T-helper 1 cell (primary cell): Measurements from ENCODE around the gene CCT5.
A peak's percentile ranks its signal among the peaks of the same experiment; 100 is the strongest.

Experiments used
- DNase-seq, 5 donors: peaks; one replicate each; pipeline ENCODE4 v3.0.0-alpha.2; 2012 to 2020
- total RNA-seq, 4 donors: gene quantifications; one replicate each; lab custom pipeline; 2026; lab: John Stamatoyannopoulos, UW

The CCT5 gene
- total RNA-seq: 48.5 to 88.1 (median 67.4) reads per million in 4 donors

DNA sequence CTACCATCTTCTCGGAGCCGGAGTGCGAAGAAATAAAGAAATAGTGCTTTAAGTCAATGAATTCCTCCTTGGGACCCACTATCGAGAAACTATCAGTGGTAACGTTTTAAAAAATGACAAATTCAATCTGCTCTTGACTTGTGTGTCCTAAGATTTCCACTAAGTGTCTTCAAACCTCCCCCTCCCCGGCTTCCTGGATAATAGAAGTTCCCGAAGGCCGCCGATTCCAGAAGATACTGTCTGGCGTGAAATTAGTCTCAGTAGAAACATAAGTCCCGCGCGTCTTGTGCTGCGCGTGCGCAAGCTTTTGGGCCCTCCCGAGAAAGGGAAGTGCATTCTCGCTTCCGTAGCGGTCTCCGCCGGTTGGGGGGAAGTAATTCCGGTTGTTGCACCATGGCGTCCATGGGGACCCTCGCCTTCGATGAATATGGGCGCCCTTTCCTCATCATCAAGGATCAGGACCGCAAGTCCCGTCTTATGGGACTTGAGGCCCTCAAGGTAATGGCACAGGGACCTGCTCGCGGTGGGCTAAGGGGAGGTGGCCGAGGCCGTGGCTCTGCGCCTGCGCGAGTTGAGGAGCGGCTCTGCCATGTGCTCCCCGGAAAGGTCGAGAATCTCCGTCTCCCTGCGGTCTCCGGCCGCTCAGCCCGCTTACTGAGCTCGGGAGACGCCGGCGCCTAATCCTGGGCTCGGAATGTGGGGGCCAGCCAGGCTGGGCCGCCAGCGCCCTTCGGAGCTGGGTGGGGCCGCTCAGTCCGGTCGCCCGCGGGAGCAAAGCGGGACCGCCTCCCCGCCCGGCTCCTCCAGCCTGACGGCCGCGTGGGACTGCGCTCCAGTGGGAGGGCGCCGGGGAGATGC, at the start of gene CCT5:
TSS of gene CCT5 (plus strand) at position 333 of the 858 bp plus-strand sequence. CDS start at position 394, 61 bp downstream.
- DNase-seq: peak; percentile 82 to 96 (median 87)

DNA sequence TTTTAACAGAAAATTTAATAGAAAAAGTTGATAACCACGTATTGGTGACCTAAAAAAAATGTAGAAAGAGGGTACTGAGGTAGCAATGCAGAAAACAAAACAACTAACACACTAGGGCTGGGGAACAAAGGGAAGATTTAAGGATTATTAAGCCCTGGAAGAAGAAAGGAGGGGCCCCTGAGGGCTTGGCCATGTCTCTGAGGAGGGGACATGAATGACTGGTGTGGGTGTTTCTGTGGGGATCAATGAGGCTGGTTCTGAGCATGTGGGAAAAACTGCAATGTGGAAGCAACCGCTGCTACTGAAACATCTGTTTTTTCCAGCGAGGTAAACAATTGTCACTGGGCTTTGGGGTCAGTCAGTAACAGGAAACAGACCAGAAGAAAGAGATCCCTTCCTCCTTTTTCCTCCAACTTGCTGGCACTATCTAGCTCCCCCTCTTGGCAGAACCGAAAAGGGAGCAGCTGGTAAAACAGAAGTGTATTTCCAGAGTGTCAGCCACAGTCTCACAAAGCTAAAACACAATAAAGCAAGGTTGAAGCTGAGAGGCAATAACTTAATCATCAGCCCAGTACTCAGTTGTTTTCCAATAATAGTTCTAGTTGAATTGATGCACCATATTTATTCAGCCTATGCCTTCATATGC, 48.7 kb upstream of the CCT5 start:
- DNase-seq: no peak

DNA sequence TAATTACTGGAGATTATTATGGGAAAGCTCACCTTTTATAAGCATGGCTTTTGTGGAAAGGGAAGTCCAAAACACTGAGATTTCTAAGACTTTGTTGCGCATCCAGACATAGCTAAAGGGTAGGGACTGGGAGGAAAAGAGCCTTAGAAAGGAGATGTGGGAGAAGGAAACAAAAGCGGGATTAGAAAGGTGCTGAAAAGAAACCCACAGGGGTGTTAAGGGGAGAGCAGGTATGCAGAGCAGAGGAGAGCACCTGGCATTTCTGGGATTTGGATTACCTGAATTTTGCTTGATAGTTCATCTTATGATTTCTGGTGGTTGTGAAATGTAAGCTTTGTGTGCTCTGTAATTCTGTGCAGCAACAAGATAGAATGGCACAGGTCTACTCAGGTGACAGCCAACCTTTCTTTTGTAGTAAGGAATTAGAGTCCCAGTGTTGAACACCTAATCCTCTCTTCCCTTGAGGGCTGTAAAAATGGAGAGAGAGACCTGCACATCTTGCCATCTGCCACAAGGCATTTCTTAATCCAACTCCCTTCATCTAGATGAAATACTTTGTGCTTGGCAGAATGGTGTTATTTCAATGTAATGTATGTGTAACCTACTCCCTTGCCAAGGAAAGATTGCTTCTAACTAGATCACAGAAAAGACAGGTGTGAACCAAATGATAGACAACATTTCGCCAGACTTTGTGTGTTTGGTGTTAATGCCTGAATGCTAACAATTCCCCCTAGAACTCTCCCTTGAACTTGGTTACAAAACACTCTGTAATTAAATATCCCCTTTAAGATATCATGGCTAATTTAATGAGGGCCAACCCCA, 47.8 kb upstream of the CCT5 start:
- no peak for DNase-seq

- no peak for DNase-seq
Measured at GRCh38 chr5:10209004-10209403, 41.1 kb upstream of the CCT5 start.

DNA sequence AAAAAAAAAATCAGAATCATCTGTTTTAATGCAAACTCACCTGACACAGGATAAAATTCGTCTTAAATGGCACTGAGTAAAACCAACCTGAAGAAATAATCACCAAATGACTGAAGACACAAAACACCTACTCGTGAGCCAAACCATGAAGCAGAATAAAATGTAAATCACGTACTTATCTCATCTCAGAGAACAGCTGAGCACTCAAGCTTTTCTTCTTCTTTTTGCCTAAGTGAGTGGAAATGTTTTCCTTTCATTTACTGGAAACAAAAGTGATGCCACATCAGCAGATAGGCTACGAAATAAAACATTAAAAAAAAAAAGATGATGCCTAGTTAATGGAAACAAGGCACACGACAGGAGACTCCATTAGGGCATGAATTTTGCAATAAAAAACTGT, 36.8 kb upstream of the CCT5 start:
- no peak for DNase-seq

DNA sequence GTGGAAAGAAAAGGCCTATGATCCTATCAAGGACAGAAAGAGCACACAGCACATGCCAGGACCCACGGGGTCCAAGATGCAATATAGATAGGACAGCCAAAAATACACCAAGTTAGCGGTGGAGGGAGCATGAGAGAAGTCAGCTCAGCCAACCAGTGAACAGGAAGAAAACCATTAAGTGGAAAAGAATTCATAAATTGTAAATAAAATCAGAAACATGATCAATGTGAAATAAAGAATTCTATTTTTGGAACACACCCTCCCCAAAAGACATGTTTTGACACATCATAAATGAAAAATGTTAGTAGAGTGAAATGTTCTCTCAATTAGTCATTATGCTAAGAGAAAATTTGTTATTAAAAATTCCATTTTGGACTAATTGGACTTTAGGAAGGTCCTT, 36.0 kb upstream of the CCT5 start:
- no peak for DNase-seq

DNA sequence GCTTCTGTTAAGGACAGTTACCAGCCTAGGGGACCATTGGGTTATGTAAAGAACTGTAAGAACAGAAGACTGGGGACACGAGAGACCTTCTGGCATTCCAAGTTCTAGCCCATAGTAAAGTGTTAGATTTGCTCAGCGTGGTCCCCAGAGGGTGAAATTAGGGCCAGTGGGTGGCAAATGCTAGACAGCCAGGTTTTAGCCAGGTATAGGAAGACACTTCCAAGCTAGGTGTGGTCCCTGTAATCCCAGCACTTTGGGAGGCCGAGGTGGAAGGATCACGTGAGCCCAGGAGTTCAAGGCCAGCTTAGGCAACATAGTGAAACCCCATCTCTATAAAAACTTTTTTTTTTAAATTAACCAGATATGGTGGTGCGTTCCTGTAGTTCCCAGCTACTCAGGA, 34.7 kb upstream of the CCT5 start:
- no peak for DNase-seq

GRCh38 chr5:10216107-10216506, 34.0 kb upstream of the CCT5 start:
- DNase-seq: no peak

DNA sequence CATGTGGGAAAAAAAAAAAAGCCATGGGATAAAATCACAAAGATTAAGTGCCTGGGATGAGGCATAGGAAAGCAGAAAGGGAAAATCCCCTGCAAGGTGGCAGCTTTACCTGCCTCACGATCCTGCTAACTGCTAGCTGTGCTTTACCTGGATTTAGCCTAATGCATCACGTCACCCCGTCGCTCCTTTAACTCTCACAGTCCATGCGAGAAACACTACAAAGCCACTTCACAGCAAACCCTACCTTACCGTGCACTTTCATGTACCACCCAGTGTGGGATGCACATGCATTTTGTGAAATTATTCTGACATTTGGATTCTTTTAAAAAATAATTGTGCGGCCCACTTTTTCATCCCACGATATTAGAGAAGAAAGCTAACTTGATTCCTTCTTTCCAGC, 31.4 kb upstream of the CCT5 start:
- DNase-seq: no peak

DNA sequence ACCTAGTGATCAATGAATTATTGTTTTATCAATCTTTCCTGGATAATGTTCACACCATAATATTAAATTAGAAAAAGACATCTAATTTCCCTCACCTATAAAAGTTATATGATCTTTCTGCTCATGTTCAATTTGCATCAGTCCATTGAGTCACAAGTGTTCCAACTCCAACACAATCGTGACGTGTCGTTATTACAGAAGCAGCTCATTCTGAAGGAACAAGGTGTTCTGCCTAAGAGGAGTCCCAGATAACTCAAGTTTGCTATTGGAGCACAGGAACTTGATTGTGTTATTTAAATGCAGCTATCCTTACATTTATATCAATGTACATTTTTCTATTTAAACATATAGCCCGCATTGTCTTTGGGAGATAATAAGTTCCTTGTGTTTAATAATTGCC, 31.0 kb upstream of the CCT5 start:
- no peak for DNase-seq

GRCh38 chr5:10220248-10220647, 29.8 kb upstream of the CCT5 start:
- DNase-seq: no peak

- no peak for DNase-seq
Measured at GRCh38 chr5:10222326-10222725, 27.8 kb upstream of the CCT5 start.

DNA sequence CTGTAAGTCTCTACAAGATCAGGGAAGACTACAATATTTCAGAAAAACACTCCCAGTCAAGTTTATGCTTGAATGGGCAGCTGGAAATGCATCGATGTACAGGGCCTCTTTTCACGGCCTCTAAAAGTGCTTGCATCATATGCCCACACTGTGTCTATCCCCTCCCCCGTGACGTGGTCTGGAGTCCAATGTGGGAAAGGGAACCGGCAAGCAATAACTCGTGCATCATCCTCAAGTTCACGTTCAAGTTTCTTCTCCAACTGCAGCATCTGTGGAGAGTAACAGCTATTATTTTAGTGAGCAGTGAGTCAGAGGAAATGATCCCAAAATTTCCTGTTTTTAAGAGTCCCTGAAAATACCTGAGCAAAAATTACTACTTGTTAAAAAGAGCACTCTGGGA, 22.7 kb upstream of the CCT5 start:
- DNase-seq: no peak

DNA sequence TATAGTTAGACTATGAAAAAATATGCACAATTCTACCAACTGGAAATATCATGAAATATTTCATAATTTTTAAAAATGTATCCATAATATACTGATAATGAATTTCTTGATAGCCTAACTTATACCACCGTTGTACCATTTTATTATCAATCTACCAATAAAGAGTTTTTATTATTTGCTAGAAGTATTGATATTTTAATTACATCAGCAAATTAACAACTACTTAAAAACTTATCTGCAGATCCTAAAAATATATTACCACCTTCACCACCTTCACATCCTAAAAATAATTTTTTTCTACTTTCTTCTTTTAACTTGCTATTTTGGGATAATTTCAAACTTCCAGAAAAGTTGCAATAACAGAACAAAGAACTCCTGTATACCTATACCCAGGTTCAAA, 21.8 kb upstream of the CCT5 start:
- no peak for DNase-seq

DNA sequence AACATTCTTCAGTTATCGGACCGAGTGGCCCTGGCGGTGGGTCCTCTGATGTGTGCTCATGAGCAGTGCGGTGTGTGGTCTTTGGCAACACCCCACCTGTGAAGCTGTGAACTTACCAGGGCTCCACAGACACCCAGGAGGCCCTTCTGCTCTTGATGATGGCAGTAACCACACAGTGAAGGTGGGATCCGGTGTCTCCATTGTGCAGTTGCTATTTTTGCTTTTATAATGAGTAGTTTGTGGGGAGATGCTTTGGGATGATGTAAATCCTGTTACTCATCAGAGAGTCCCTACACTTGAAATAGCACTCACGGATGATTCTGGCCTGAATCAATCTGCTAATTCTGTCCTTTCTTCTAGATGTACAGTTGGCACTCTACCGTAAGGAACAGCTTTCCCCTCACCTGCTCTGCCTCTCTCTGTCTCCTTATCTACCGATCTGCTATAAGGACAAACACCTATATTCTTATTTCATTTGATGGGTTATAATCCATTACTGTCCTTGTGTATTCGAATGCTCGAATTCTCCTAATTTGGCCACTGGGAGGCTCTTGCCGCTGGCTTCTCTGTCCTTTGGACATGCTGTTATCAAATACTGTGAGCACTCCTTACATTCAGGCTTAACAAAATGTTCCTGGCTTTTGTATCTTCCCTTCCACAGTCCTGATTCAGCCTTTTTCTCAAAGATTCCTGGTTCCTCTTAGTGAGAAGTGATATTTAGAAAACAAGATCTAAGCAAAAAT, 20.6 kb upstream of the CCT5 start:
- DNase-seq: no peak

DNA sequence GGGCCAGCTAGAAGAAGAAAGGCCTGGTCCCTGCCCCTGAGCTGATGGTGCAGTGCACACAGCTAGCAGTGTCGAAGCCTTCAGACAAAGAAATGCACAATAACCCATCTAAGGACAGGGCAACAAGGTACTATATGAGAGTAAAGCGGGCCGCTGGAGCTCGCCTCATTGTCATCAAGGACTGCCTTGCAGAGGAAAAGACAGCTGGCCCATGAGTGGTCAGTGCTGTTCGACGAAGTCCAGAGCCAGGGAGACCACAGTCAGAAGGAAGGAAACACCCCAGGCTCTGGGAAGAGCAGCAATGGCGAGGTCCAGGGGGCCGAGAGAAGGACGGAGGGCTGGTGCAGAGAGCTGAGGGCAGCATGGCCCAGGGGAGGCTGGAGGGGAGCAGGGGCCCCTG, 17.7 kb upstream of the CCT5 start:
- DNase-seq: no peak

GRCh38 chr5:10233011-10233410, 17.1 kb upstream of the CCT5 start:
- no peak for DNase-seq

GRCh38 chr5:10233505-10233904, 16.6 kb upstream of the CCT5 start:
- no peak for DNase-seq

DNA sequence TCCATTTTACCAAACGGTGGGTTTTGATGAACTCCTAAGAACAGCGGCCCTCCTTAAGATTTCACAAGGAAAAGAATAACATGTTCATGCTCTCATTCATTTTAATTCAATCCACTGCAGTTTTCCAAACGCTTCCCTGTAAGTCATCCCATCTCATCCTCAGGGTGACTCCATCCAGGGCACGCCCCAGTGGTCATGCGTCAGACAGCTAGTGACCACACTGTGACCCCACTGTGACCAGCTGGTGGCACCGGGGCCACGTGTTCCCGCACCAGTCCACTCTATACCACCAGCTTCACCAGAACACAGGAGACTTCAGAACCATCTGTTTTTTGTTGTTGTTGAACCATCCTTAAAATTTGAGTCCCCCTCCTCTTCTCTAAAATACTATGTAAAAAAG, 14.7 kb upstream of the CCT5 start:
- DNase-seq: no peak

GRCh38 chr5:10243660-10244240, 6.3 kb upstream of the CCT5 start:
- no peak for DNase-seq

- no peak for DNase-seq
Measured at GRCh38 chr5:10244342-10244944, 5.6 kb upstream of the CCT5 start.

DNA sequence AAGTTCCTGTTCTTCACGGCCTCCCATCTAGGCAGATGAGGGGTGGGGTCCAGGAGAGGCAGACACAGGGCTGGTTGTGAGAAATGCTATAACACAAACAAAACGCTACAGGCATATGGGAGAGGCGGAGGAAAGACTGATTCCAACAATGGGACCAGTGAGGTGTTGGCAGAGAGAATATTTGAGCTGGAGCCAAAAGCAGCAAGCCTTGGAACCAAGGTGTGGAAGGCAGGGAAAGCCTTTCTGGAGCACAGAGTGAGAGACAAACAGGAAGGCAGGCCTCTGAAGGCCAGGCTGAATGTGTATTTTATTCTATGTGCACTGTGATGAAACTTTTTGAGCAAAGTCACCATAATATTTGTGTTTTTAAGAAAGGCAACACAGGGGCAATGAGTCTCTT, 3.3 kb upstream of the CCT5 start:
- no peak for DNase-seq
